TTC549 (cell line): ENCODE data around the gene IGSF3.

Source experiments
- FAIRE-seq: peaks from 2 replicates; lab custom pipeline; 2012; peaks lifted over from hg19 to GRCh38; lab: Jason Lieb, UNC

Gene IGSF3

GRCh38 chr1:116686175-116686574, 18.6 kb upstream of the IGSF3 start:
- FAIRE-seq: no peak

- no peak for FAIRE-seq
These were observed 17.0 kb upstream of the IGSF3 start for GRCh38 chr1:116684575-116684974.

DNA sequence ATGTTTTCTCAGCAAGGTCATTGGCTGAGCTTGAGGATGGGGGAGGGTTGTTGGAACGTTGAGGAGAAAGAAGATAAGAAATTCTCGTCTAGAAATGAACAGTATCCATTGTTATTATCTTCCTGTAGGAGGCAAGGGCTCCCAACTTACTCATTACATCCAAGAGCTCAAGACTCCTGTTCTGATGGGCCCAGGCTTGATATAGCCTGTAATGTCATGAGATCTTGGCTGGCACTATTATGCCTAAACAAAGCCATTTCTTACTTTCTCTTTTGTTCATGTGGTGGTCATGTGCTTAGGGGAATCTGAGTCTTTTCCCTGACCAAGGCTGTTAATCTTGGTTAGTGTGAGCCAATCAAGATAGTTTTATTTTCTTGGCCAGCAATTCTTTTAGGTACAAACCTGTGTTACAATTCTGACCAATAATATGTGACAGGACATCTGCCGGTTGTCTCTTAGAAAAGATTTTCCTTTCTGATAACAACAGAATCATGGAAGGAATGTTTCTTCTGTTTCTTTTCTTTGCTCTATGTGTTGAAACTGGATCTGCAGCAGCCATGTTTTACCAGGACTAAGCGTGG, 15.2 kb upstream of the IGSF3 start:
- no peak for FAIRE-seq

DNA sequence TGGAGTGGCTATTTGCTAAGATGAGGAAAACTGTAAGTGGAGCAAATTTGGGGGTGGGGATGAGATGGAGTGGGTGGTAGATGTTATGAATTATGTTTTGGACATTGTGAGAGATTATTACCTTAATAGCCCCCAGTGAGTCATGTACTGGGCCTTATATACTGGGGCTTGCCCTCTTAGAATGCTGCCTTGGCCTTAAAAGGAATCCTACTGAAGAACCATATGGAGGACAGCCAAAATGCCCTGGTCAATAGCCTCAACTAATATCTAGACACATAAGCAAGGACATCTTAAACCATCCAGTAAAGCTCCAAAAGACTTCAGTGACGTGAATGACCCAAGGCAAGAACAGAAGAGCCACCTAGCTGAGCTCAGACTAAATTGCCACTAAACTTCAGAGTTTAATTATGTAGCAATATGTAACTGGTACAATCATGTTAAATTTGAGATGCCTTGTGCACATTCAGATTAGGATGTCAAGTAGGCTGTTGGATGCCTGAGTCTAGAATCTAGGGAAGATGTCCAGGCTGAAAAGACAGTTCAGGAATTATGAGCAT, 13.9 kb upstream of the IGSF3 start:
- FAIRE-seq: no peak

DNA sequence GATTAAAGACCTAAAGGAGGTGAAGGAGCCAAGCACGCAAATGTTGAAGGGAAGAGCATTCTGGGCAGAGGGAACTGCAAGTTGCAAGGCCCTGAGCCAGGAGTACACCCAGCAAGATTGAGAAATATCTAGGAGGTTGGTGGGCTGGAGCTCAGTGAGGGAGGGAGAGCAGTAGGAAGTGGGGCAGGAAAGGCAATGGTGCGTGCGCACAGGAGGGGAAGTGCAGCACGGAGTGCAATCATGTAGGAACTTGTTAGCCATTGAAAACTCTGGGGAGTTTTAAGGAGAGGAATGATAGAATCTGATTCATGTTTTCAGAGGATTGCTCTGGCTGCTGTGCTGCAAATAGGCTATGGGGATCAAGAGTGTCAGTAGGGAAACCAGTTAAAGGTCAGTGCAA, 13.2 kb upstream of the IGSF3 start:
- no peak for FAIRE-seq

DNA sequence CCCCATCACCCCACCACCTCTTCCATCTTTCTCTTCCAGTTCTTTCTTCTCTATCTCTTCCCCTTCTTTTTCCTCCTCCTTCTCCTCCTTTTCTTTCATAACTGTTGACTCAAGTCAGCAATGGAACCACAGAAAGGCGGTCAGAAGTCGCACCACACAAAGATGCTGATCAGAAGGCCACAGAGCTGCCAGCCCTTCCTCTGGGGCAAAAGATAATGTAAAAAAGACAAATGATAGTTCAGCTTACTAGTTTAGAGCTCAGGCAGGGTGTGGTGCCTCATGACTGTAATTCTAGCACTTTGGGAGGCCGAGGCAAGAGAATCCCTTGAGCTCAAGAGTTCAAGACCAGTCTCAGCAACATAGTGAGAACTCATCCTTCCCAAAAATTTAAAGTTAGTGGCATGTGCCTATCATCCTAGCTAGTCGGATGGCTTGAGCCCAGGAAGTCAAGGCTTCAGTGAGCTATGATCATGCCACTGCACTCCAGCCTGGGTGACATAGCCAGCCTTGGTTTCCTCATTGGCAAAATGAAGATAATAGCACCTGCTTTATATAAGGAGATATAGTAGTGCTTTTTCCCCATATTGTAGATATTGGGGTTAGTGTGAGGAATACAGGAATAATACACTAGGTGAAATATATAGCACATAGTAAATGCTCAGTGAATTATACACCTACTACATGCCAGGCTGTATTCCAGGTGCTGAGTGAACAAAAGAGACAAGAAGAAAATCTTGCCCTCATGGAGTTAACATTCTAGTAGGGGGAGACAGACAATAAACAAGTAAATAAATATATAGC, 12.5 kb upstream of the IGSF3 start:
- no peak for FAIRE-seq

DNA sequence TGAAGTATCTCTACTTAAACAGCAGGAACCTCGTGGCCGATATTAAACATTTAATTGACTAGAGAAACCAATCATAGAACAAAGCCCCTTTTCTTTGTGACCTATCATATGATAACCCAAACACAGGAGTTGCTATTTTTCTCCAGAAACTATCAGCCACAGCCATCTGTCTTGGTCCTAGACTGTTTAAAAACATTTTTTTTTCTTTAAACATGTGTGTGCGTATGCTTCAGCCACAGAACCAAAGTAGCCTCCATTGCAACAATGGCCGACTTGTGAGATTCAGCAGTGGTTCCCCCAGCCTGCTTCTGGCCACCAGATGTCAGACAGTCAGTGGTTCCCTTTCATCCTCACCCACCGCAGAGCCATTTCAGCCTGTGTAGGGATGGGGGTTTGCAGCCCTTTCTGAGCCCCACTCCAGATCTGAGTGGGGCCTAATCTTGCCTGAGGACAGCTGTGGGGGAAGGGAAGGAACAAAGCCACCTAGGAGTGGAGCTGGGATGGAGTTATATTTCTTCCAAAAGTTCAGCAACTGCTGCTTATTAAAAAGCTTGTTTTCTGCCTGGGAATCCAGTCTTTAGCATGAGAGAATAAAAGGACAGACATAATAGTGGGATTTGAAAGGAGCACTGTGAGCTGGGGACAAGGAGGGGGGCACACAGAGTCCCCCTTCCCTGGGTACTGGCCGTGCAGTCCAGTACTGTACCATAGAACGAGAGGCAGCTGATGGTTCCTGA, 11.7 kb upstream of the IGSF3 start:
- no peak for FAIRE-seq

GRCh38 chr1:116678732-116679090, 11.2 kb upstream of the IGSF3 start:
- FAIRE-seq: no peak

- FAIRE-seq: no peak
These were observed 10.0 kb upstream of the IGSF3 start for GRCh38 chr1:116677474-116678062.

DNA sequence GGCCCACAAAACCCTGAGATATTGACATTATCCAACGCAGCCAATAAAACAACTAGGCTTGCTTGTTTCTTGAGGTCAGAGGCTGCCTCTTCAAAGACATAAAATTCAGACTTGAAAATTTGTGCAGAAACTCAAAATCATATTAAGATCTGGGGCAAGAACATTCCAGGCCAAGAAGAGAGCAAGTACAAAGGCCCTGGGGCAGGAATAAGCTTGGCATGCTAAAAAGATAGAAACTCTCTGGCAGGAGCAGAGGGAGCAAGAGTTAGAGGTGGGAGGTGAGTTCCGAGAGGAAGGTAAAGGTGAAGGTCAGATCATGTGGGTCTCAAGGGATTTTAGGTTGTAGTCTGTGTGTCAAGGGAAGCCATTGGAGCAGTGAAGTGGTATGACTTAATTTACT, 8.8 kb upstream of the IGSF3 start:
- no peak for FAIRE-seq

- no peak for FAIRE-seq
These were observed 7.2 kb upstream of the IGSF3 start for GRCh38 chr1:116674751-116675150.

GRCh38 chr1:116674011-116674531, 6.5 kb upstream of the IGSF3 start:
- FAIRE-seq: no peak

DNA sequence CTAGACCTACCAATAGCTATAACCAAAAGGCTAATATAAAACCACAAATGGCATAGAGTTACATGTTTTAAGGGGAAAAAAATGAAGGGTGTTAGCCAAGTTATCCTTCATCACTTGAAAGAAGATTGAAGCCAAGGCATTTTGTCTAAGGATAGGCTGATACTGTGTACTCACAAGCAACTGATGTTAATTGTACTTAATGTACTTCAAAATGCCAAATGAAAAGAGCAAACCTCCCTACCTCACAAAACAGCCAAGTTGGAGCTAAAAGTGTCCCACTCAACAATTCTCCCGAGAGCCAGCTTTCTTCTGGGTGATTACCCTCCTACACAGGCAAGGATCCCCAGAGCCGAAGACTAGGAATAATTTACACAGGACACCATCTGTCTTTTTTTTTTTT, 4.4 kb upstream of the IGSF3 start:
- no peak for FAIRE-seq

GRCh38 chr1:116671072-116671760, 3.7 kb upstream of the IGSF3 start:
- no peak for FAIRE-seq

DNA sequence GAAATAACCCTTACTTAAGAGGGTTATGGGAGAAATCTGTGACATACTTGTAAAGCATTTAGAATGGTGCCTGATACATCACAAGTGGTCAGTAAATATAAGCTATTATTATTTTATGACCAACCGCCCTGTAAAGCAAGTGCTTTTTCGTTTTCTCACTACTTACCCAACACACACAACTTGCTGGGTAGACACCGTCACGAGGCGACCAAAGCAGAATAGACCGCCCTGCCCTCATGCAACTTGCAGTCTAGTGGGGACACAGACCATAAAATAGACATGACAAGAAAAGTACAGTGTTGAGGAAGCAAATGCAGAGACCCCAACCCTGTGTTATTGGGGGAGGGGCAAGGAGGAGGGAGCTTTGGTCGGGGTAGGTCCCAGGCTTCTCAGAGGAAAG, 744 bp upstream of the IGSF3 start:
- FAIRE-seq: no peak

DNA sequence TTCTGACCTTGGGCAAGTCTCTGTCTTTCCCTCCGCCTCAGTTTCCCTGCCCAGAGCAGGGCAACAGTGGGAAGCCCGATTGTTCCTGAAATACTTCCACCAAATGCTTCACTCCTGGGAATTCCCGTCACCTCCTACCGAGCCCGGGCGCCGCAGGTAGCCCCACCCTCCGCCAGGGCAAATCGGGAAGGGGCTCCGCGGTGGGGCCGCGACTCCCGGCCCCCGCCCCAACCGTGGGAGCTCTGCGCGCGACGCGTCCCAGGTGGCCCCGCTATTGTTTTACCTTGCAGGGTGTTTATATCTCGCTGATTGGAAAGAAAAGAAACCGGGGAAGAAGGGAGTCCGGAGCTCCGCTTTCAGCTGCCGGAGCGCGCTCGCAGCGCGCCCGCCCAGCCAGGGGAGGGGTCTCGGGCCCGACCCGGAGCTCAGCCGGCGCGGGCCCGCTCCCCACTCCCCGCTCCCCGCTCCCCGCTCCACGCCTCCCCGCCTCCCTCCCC, 407 bp downstream of the IGSF3 start:
- no peak for FAIRE-seq

- no peak for FAIRE-seq
These were observed 1.1 kb downstream of the IGSF3 start for GRCh38 chr1:116666187-116667077.

GRCh38 chr1:116664978-116665371, 2.6 kb downstream of the IGSF3 start:
- no peak for FAIRE-seq

GRCh38 chr1:116664366-116664977, 3.1 kb downstream of the IGSF3 start:
- FAIRE-seq: no peak

DNA sequence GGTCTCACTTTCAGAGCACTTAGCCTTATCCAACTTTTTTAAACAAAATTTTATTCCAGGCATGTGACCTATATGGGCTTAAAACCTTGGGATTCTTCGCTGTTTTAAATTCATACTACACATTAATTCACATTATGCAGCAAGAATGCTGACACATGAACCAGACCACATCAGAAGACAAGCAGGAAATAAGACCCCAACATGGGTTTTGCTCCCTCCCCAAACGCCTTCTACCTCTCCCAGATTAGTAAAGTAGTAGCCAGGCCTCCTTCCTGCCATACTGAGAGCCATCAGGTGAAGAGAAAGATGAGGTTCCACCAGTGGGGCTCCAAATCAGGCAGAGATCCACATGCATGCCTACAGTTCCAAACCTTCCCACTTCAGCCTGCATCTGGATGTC, 3.7 kb downstream of the IGSF3 start:
- FAIRE-seq: no peak
